HG03378 (cell line): Measurements from ENCODE around the gene KCNMB4.

ENCODE experiments used
- ATAC-seq: cut with Tn5 transposase; IDR thresholded peaks from one replicate; pipeline ENCODE4 v1.9.1; 2021; ENCODE audit warnings: mild to moderate bottlenecking, moderate library complexity; ENCODE audit not compliant: unreplicated experiment

KCNMB4 gene

DNA sequence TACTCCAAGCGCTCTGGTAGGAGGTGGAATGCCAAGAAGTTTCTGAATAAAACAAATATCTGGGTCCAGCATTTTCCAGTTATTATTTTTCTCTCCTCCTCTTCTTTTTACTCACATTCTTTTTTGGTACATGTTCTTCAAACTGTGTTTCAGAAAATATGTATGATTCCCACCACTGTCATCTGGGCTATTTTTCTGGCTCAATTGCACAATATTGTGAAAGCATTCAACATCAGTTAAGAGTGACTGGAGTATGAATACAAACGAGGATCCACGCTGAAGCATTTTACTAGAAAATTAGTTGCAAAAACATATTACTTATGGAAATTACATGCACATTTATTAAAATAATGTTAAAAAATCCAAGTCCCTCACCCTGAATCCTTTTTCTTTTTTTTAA lies 61.5 kb downstream of the KCNMB4 start:
- ATAC-seq = no peak

DNA sequence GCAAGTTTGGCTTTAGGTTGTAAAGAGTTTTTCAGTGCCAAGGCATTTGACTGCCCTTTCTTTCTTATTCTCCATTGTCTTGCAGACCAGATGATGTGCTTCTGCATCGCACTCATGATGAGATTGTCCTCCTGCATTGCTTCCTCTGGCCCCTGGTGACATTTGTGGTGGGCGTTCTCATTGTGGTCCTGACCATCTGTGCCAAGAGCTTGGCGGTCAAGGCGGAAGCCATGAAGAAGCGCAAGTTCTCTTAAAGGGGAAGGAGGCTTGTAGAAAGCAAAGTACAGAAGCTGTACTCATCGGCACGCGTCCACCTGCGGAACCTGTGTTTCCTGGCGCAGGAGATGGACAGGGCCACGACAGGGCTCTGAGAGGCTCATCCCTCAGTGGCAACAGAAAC lies 64.3 kb downstream of the KCNMB4 start:
- no peak for ATAC-seq

DNA sequence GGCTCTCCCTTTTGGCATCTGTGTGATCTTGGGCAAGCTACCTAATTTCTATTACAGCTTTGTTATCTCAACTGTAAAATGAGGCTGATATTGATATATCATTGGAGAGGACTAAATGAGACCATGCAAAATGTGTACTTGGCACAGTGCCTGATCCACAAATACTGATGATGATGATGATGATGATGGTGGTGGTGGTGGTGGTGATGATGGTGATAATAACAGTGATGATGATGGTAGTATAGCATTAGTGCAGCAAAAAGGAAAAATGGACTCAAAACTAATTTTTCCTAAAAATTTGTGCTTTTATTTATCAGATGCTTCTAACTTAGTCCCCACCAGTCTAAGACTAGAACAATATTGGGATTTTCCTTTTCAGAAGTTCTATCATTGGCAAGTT lies 70.7 kb downstream of the KCNMB4 start:
- no peak for ATAC-seq

DNA sequence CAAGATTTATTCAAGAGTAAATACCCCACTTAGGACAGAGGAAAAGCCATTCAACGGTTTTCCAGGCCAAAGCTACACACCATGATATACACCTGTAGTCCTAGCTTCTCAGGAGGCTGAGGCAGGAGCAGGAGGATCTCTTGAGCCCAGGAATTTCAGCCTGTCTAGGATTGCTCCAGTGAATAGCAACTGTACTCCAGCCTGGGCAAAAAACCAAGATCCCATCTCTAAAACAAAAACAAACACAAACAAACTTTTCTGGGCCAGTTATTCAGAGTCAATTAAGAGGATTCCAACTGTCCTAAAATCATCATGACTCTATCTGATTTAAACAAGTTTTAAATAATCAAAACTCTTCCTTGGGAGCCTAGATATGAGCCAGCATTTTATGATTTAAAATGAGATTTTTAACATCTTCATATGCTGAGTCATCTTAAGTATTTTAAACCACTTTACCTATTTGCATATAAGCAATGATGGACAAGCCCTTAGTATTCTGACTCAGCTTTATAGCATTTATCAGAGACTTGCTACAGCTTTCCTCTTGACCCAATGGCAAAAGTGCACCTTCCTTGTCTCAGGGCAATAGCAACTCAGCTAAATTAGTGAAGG lies 77.1 kb downstream of the KCNMB4 start:
- no peak for ATAC-seq

DNA sequence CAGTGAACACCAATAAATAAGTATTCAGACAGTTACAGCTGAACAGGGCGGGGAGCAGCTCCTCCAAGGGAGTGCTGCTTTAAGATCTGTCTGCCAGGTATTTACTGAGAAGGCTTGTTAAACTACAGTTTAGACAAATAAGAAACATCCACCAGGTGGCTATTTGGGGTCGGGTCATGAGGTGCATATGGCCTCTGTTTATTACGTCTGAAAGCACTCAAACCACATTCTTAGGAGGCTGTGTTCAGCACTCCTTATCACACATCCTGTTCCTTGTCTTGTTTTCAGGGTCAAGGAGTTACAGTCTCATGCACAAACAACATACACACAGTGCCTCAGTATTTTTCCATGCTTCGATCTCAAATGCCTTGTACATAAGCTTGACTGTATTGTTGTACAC lies 78.8 kb downstream of the KCNMB4 start:
- ATAC-seq = no peak

DNA sequence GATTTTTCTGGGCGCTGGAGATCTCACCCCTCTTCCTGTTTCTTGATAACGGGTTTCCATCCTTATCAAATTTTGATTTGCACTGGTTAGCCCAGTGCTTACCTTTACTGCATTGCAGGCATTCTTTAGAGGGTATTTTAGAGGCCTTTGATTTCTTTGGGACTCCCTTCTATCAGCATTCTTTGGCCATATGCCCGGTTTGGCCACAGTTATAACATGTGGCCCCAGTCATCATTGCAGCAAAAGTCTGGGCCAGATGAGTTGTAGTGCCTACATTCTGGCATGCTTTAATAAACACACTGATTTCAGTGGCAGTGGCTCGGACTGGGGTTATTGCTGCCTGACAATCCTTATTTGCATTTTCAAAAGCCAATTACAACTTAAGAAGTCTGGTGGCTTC lies 82.3 kb downstream of the KCNMB4 start:
- no peak for ATAC-seq

DNA sequence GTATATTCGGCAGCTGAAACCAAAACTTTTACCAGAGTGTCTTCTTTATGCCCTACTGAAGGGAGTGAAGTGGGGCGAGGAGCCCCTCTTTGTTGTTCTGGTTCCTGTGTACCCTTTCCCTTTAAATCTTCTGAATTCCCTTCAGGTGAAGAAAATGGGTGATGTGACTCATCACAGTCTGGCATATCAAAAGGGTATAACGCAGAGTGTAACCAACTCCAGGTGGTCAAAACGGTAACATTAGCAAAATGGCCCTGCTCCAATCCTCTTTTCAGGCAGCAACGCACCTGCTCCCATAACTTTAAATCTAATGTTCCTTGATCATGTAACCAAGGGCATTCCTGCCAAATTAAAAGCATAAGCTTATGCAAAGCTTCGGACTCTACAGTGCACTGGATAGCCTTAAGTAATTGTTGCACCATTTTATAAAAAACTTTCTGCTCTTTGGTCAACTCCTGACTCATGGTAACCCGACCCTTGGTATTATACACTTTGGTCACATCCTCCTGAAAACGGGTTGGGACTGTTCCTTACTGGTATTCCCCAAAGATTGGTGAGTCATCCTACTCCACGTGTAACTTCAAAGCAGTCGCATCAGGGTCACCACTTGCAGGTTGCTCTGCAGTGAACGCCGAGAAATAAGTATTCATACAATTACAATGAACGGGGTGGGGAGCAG lies 83.1 kb downstream of the KCNMB4 start:
- no peak for ATAC-seq

DNA sequence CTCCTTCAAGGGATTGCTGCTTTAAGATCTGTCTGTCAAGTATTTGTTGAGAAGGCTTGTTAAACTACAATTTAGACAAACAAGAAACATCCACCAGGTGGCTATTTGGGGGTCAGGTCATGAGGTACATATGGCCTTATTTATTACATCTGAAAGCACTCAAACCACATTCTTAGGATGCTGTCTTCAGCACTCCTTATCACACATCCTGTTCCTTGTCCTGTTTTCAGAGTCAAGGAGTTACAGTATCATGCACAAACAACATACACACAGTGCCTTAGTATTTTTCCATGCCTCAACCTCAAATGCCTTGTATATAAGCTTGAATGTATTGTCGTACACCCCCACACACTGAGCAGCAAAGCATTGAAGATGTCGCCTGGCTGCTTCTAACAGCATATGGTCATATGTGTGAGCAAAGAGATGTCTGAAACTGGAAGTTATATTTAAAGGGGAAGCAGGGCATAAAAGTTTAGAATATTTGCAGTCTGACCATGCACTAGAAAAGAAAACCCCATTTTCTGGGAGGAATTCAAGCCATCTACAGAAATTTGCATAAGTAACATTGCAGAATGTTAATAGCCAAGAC lies 83.8 kb downstream of the KCNMB4 start:
- no peak for ATAC-seq

DNA sequence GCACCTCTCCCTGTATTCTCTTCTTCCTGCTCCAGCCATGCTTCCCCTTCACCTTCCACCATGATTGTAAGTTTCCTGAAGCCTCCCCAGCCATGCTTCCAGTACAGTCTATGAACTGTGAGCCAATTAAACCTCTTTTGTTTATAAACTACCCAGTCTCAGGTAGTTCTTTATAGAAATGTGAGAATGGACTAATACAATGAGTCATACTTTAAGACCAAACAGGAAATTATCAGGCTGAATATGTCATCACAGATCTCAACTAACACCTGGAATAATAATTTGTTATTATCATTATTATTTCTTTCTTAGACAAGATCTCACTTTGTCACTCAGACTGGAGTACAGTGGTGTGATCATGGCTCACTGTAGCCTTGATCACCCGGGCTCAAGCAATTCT lies 85.4 kb downstream of the KCNMB4 start:
- no peak for ATAC-seq

DNA sequence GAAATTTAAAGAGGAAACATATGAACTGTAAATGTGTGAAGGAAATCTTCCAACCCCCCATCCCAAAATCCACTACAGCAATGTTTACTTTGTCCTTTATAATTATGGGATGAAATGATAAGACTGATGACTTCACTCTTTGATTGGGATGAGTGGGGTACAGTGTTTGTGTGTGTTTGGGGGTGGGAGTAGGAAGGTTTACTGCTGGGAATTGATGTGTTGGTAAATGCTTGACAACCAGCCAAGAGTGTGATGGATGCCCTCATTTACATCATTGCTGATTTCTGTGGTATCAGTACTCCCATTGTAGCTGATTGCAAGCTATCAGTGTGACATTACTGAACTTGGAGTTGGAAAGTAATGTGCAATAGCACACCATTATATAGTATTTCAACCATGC lies 90.9 kb downstream of the KCNMB4 start:
- no peak for ATAC-seq

DNA sequence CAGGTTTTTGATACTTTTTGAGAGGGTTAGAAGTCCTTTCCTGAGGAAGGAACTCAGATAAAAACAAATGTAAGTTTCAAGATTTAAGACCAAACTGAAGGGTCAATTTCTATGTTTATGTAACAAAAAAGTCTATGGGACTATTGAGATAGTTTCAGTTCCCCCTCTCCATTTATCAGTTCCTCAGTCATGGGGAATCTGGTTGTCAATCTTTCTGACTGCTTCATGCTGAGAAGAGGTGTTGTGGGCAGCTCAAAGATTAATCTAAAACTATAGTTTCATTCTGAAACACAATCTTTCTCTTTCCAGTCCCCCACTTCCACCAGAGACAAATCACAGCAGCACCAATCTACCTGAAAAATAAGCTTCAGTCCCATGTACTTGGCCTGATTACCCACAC lies 93.7 kb downstream of the KCNMB4 start:
- ATAC-seq = peak; percentile 97

DNA sequence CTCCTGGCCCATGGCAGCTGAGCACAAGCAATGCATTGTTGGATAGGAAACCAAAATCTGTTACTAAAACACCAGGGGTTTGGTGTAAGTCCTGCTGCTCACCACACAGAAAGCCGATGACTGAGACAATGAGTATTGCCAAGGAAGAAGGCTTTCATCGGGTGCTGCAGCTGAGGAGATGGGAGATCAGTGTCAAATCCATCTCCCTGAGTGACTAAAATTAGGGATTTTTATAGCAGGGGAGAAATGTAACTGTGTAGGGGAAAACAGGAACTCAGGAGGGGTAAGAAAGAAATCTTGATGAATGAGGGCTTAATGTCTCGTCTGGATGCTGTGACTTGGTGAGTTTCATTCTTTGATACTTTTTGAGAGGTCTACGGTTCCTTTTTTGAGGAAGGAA lies 97.9 kb downstream of the KCNMB4 start:
- no peak for ATAC-seq

DNA sequence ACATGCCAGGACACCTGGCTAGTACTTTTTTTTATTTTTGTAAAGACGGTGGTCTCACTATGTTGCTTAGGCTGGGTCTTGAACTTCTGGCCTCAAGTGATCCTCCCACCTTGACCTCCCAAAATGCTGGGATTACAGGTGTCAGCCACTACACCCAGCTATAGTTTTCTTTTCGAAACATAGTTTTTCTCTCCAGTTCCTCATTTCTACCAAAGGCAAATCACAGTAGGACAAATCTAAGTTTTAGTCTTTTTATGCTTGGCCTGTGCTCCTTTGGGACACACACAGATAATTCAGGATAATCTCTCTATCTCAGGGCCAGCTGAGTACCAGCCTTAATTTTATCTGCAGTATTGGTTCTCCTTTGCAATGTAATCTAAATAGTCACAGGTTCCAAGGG lies 100.7 kb downstream of the KCNMB4 start:
- ATAC-seq = no peak

DNA sequence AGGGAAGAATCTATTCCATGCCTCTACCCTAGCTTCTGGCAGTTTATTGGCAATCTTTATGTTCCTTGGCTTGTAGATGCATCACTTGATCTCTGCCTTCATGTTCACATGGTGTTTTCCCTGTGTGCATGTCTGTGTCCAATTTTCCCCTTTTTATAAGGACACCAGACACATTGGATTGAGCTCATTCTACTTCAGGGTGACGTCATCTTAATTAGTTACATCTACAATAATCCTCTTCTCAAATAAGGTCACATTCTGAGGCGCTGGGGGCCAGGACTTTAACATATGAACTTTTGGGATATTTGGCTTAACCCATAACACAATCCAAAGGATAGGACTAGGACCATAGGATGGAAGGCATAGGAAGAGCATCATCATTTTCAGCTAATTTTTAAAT lies 101.4 kb downstream of the KCNMB4 start:
- ATAC-seq = no peak

DNA sequence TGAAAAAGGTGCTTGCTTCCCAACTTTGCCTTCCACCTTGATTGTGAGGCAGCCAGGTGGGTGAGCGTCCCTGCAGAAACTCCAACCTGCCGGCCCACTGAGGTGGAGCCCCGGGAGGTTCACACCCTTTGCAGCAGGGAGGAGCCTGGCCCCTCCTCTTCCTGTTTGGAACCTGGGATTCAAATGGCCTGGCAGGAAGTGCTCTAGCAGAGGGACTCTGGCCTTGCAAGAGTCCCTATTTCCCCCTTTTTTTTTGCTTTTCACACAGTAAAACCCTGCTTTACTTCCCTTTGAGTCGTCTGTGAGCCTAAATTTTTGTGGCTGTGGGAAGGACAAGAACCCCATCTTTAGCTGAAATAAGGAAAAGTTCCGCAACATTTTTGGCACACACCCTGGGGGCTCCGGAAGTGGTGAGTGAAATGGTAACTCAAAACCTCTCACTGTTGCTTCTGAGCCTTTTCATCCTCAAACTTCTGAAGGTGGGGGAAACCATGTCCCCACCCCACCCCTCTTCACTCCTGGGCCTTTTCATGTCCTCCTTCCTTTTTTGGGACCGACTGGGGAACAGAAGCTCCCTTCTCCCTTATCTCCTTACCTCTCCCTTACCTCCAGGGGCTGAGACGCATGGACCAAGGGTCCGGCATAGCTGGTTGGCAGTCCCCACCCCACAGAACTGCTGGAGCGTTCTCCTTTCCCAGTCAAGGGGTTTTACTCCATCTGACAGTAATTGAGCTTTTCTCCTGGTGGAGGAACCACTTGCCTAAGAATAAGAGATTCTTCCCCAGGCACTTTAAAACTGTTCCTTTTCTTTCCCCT lies 102.0 kb downstream of the KCNMB4 start:
- ATAC-seq = no peak

DNA sequence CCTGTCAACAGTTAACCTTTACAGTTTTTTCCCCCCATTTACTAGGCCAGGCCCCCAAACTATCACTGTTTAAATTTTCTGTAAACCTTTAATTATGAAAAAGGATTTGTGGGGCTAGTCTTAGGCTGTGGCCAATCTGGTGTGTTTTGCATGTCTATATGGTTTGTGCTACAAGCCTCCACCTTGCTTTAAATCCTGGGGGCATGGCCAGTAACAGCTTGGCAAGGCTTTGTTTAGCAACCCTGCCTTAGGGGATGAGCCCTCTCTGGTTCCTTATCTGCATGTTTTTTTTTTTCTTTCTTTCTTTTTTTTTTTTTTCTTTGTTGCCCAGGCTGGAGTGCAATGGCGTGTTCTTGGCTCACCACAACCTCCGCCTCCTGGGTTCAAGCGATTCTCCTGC lies 102.7 kb downstream of the KCNMB4 start:
- no peak for ATAC-seq

DNA sequence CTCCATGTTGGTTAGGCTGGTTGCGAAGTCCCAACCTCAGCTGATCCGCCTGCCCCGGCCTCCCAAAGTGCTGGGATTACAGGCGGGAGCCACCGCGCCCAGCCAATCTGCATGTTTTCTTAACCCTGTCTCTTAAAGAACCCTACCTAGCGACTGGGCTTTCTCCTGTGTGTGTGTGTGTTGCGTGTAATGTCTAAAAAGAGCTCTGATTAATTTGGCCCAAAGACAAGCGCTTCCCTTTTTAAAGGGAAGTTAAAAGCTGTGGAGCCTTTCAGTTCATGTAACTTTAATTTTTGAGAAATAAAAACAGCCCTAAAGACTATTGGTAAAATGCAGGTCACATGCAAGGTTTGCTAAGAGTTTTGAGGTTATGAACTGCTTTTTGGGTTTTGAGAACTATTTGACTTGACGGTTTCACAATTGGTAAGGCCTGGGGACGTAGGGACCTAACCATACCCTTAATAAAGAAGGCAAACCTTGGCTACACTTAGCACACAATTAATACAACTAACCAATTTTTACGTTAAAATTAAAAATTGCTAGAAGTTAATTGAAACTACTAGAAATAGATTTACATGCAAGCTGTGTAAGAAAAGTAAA lies 103.2 kb downstream of the KCNMB4 start:
- no peak for ATAC-seq

DNA sequence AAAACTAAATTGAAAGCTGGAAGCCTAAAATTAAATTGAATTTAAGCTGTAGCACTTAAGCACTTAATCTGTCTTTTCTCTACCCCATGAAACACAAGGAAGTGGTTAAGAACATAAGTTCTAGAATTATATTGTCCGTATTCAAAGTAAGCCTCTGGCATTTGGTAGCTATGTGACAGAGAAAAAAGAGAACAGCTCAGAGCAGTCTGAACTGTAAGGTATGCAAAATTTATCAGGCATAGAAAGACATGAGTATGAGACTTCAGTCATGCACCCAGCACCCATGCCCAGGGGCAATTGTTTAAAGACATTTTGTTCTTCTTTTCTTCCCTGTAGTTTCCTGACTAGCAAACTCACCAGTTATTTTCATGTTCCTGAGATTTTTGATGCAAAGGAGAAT lies 116.7 kb downstream of the KCNMB4 start:
- ATAC-seq = no peak
